Smooth muscle cell of the coronary artery (primary cell): Measurements from ENCODE around the gene ZFR. TPM values are rescaled to one million over a fixed set of nuclear protein-coding genes. Genes with fewer than 3 reads are reported as not detected.

ENCODE experiments used
- total RNA-seq: library from RNA; depleted of rRNA; stranded (reverse); fragments of >200 nt; gene quantifications from 2 replicates; pipeline ENCODE4 v1.2.3, GENCODE V29; 2014; ENCODE audit warnings: low replicate concordance

ZFR gene
- 50.1 and 52.5 TPM in 2 replicates for total RNA-seq

GRCh38 chr5:32444431-32445286 lies at the start of gene ZFR:
TSS of gene ZFR (minus strand) at chr5:32444740. CDS start at chr5:32444658, 82 bp downstream.

GRCh38 chr5:32312595-32313332 lies 131.8 kb downstream of the ZFR start, which contains the start of gene MTMR12:
TSS of gene MTMR12 (minus strand) at chr5:32312939. CDS start at chr5:32312838, 101 bp downstream.

Other genes starting within 250 kb of the ZFR start
- gene MTMR12, start 131.8 kb downstream of the ZFR start, total RNA-seq = 9.4 and 10.2 TPM in 2 replicates
- gene SUB1, start 140.8 kb upstream of the ZFR start, total RNA-seq = 104 and 121 TPM in 2 replicates